Left colon (tissue), 2 donors: ENCODE data around the gene RAE1. TPM values are rescaled to one million over a fixed set of nuclear protein-coding genes. Genes with fewer than 3 reads are reported as not detected.
A peak's percentile ranks its signal among the peaks of the same experiment; 100 is the strongest.

Experiments used
- ATAC-seq: fragments of 200-7000 bp; cut with Tn5 transposase; one replicate; pipeline ENCODE4 v1.9.1; 2020; ENCODE audit warnings: mild to moderate bottlenecking, moderate library complexity
- DNase-seq, 2 donors: peaks; one replicate each; pipeline ENCODE4 v3.0.0-alpha.2; 2020
- intact Hi-C, 2 donors: fragments of 100-400 bp; cut with DNase I in 1 of 2; cut with micrococcal nuclease in 1 of 2; formaldehyde crosslinking; loops; one replicate each; pipeline versions ENCODE4 v1.11.2 to v1.14.0; 2022; cut with DNase I, micrococcal nuclease
- total RNA-seq, 2 donors: library from RNA; stranded (reverse); fragmentation: NEBNext Ultra II Directional; extraction: Animal tissue kit (Norgen Biotek cat#: 25700); gene quantifications; one replicate each; pipeline ENCODE4 v1.2.1, GENCODE V29; 2021
- donor health status: DM: no; HTN: no; CAD: no.
- donor health status: DM: yes; HTN: yes; CAD: no.

Gene RAE1
- total RNA-seq, 2 donors from 2014 or later = 16.0 to 17.2 TPM

- intact Hi-C loops = no loop called here
- DNase-seq (no peak), ATAC-seq (no peak)
These were observed 53.5 kb downstream of the RAE1 start for GRCh38 chr20:57404419-57405072.

DNA sequence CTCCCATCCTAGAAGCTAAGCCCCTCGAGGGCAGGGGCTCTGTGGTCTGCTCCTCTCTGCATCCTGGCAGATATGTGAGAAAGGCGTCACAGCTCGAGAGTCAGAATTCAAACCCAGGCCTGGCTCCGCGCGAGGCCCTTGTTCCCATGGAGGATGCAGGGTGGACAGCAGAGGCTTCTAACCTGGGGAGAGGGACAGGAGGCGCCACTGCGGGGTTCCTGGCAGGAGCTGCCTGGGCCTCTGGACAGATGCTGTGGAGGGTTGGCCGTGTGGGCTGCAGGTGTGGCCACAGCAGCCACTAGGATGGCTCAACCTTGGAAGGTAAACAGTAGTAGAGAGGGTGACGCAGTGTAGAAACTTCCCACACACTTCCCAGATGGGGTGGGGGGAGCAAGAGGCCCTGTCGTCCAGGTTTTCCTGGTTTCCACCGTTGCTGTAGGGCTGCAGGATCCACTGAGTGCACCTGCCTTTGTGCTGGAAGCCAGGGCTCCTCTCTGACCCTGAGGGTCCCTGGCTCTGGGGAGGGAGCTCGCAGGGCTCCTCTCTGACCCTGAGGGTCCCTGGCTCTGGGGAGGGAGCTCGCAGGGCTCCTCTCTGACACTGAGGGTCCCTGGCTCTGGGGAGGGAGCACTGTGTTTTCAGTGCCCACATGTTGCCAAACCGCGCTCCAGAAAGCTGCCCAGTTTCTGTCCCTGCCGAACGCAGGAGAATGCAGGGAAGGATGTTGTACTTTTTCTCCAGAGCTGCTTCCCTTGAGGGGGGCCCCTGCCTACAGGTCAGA, 54.4 kb downstream of the RAE1 start:
- intact Hi-C loops = no loop called here
- ATAC-seq (no peak), DNase-seq (no peak)

DNA sequence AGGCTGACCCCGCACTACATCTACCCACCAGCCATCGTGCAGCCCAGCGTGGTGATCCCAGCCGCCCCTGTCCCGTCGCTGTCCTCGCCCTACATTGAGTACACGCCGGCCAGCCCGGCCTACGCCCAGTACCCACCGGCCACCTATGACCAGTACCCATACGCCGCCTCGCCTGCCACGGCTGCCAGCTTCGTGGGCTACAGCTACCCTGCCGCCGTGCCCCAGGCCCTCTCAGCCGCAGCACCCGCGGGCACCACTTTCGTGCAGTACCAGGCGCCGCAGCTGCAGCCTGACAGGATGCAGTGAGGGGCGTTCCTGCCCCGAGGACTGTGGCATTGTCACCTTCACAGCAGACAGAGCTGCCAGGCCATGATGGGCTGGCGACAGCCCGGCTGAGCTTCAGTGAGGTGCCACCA, 56.5 kb downstream of the RAE1 start:
- no peak for ATAC-seq
- no peak for DNase-seq
- intact Hi-C loops = no loop called here

DNA sequence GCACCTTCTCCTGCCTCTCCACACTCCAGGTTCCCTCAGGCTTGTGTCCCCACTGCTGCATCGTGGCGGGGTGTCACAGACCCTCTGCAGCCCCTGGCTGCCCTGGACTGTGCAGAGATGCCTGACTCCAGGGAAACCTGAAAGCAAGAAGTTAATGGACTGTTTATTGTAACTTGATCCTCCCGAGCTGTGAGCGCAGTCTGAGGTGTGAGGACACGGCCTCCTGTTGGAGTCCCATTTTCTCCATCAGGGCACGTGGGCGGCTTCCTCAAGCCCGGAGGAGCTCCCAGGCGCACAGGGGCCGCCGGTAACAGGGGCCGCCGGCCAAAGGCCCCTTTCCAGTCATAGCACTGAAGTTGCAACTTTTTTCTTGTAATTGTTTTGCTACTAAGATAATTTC, 57.1 kb downstream of the RAE1 start:
- intact Hi-C loops = no loop called here
- ATAC-seq = no peak
- no peak for DNase-seq

DNA sequence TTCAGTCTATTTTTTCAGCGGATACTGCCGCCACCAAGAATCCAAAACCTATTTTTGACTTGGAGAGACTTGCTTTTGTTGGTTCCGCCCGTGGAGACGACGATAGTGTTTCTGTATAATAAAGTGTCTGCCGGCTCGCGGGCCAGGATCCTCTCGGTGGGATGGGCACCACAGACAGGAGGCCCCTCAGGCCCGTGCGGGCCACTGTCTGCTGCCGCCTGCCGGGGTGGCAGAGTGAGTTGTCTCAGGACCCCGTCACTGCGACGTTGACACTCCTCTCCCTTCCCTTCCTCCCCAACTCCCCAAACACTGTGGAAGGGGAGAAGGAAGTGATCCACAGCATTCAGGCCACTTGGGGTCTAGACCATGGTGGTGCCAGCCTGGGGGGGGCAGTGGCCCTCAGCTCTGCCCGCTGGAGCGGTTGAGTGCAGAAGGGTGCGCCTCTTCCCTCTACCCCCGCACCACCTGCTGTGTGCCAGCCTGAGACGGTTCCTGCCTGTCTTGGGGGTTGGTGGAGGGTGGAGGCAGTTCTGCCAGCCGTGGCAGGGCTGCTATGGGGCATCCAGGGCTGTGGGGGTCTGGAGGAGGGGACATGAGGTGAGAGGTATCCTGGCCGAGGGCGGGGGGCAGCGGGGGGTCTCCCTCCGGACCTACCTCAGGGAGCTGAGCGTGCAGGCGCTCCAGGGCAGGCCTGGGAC, 57.6 kb downstream of the RAE1 start:
- DNase-seq = no peak
- intact Hi-C loops = no loop called here
- no peak for ATAC-seq

DNA sequence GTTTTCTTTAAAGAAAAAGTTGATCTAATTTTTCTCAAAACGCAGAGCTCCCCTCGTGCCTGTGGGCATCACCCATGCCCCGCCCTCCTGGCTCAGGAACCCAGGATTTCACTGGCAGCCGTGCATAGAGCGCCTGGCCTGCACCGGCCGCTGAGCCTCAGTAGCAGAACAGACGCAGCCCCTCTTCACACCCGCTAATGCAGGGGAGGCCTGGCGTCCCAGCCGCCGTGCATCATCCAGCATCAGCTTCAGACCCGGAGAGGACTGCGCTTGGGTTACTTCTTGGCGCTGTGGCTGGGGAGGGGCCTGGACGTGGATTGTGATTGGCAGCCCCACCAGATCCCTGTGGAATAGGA, 58.2 kb downstream of the RAE1 start:
- DNase-seq (no peak), ATAC-seq (no peak)

GRCh38 chr20:57409672-57410397, 58.8 kb downstream of the RAE1 start:
- intact Hi-C loops = no loop called here
- peak; percentile 8 for ATAC-seq
- no peak for DNase-seq

More for the DNA sequence above, 58.2 kb downstream of the RAE1 start:
- intact Hi-C loops = no loop called here

GRCh38 chr20:57410398-57410920, 59.4 kb downstream of the RAE1 start:
- intact Hi-C loops = no loop called here
- ATAC-seq (no peak), DNase-seq (no peak)

- no peak for ATAC-seq
- intact Hi-C loops = no loop called here
- no peak for DNase-seq
These were observed 59.9 kb downstream of the RAE1 start for GRCh38 chr20:57410924-57411323.

DNA sequence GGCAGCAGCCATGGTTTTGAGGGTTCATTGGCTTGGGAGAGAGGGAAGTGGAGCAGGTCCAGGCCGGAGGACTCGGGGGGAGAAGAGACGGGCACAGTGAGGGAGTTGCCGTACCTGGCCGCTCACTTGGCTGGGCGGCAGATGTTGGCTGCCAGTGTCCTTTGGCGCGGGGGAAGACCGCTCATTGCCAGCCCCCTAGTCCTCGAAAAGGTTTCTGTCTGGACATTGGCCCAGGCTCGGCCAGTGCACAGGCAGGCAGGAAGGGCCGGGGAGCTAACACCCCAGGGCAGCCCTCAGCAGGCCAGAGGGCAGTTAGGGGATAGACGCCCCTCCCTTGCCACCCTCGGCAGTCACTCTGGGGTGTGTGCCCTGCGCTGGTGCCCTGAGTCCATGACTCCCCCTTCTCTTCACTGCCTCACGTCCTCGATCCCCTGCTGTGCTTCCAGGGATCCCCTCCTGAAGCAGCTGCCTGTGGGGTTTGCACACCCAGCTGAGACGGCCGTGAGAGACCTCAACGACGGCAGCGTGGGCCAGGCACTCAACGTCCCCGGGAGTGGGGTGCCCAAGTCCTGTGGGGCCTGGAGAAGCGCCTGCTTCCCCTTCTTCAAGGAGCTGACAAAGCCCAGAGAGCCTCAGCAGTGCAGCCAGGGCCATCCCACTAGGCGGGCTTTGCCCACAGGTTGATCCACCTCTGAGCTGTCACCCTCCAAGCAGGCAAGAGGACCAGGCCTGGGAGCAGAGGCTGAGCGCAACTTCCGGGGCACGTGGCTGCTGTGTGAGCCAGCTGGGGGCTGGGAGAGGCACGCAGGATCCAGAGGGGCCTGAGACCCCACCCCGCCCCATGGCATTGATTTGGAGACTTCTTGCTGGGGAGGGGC, 60.6 kb downstream of the RAE1 start:
- intact Hi-C loops = no loop called here
- DNase-seq (no peak), ATAC-seq (no peak)

DNA sequence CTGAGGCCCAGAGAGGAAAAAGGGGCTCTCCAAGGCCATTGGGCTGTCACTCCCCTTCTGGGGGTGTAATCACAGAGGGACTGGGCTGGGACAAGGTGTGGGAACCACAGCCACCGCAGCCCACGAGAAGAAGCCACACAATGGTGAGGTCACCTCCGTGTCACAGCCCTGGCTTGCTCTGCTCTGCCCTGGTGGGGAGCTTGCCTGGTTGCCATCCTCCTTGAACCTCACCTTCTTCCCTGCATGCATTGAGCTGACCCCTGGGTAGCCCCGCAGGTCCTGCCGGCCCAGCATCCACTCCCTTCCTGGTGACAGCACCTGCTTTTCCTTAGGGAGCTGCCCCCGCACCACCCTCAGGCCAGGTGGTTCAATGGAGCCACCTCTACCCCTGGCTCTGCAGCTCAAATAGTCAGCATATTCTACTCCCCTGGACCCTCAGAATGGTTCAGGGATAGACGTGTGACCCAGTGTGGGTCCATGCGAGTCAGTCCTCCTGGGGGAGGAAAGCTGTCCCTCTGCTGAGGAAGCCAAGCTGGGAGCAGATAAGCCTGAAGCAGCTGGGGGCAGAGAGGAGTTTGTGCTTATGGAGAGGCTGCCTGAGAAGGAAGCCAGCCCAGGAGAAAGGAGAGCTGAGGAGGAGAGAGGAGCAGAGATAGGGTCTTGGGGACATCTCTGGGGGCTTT, 61.4 kb downstream of the RAE1 start:
- intact Hi-C loops = no loop called here
- DNase-seq (no peak), ATAC-seq (no peak)

- ATAC-seq (no peak), DNase-seq (no peak)
- intact Hi-C loops = no loop called here
These were observed 62.9 kb downstream of the RAE1 start for GRCh38 chr20:57413986-57414385.

DNA sequence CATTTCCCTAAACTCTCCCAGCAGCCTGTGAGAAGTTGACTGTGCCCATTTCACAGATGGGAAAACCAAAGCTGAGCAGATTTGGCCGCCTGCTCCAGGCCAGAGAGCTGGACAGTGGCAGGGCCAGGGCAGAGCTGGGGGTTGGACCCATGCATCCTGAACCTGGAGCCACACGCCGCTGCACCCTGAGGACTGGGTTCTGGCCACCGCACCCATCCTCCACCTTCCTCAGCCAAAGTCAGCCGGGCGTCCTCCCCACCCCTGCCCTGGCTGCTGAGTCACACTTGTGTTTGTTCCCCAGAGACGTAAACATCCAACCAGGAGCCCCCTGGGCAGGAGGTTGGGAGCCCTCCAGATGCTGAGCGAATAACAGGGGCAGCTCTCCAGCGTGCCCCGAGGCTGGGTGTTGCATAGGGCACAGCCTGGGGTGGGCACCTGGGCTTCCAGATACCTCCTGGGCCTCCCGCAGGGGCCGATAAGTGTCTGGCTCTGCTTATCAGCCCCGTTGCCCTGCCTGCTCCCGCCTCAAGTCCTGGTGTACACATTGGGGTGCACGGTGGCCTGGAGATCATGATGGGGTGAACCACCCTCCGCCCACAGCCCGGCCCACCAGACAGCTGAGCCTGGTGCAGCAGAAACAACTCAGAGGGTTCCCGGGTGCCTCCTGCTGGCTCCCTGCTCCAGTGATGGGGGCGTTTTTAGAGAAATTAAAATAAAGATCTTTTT, 64.0 kb downstream of the RAE1 start:
- ATAC-seq = no peak
- intact Hi-C loops = no loop called here
- no peak for DNase-seq

GRCh38 chr20:57415771-57416170, 64.7 kb downstream of the RAE1 start:
- ATAC-seq (no peak), DNase-seq (no peak)
- intact Hi-C loops = no loop called here

GRCh38 chr20:57416296-57417022, 65.4 kb downstream of the RAE1 start:
- intact Hi-C loops = no loop called here
- ATAC-seq (no peak), DNase-seq (no peak)

- ATAC-seq = no peak
- intact Hi-C loops = no loop called here
- no peak for DNase-seq
These were observed 66.1 kb downstream of the RAE1 start for GRCh38 chr20:57417051-57417689.
